Activated T-cell treated with anti-CD3 and anti-CD28 coated beads, Interleukin-2, amount 50 U/mL, for 4 hours (primary cell): ENCODE measurements around the gene ATOH8. TPM values are rescaled to one million over a fixed set of nuclear protein-coding genes. Genes with fewer than 3 reads are reported as not detected.

Experiments used
- ATAC-seq, 2 donors: fragments of 200-7000 bp; cut with Tn5 transposase; one replicate each; pipeline ENCODE4 v1.10.0; 2021
- DNase-seq: peaks from one replicate; pipeline ENCODE4 v3.0.0-alpha.2; 2020
- H3K27me3 Mint-ChIP-seq: one replicate; pipeline ENCODE4 v1.8.0; 2021; ENCODE audit warnings: low read depth, mixed read lengths
- H3K36me3 Mint-ChIP-seq: one replicate; pipeline ENCODE4 v1.8.0; 2022; ENCODE audit warnings: mixed read lengths; ENCODE audit not compliant: insufficient read depth
- H3K4me1 Mint-ChIP-seq: one replicate; pipeline ENCODE4 v1.8.0; 2021; ENCODE audit warnings: low read depth, mixed read lengths
- H3K4me3 Mint-ChIP-seq: one replicate; pipeline ENCODE4 v1.8.0; 2021; ENCODE audit warnings: mild to moderate bottlenecking, moderate library complexity, mixed read lengths
- H3K9me3 Mint-ChIP-seq: one replicate; pipeline ENCODE4 v1.8.0; 2021; ENCODE audit warnings: mixed read lengths
- total RNA-seq, 3 donors: library from RNA; stranded (reverse); gene quantifications; one replicate each; pipeline ENCODE4 v1.2.1, GENCODE V29; 2021

Gene ATOH8
- total RNA-seq, 3 donors from 2014 or later: not detected

- no peaks in the 10 kb centered on the region for H3K36me3 Mint-ChIP-seq
- ATAC-seq (peak; percentile 45 to 53), DNase-seq (peak; percentile 35)
- no peak overlapping the region for H3K4me3 Mint-ChIP-seq
- H3K27me3 Mint-ChIP-seq: peaks cover 69% of the 10 kb centered on the region
- H3K4me1 Mint-ChIP-seq: peaks cover 15% of the 10 kb centered on the region
- H3K9me3 Mint-ChIP-seq: no peaks in the 10 kb centered on the region
Measured at GRCh38 chr2:85750587-85751575, 2.9 kb upstream of the ATOH8 start.

GRCh38 chr2:85751627-85752026 is 2.2 kb upstream of the ATOH8 start:
- Mint-ChIP-seq H3K27me3 (peaks cover 68% of the 10 kb centered on the region), H3K4me3 (no peak overlapping the region), H3K9me3 (no peaks in the 10 kb centered on the region), H3K4me1 (peaks cover 15% of the 10 kb centered on the region), H3K36me3 (no peaks in the 10 kb centered on the region)
- ATAC-seq (no peak), DNase-seq (no peak)

GRCh38 chr2:85753035-85753524 is 711 bp upstream of the ATOH8 start:
- ATAC-seq (no peak), DNase-seq (no peak)
- peaks cover 15% of the 10 kb centered on the region for H3K4me1 Mint-ChIP-seq

GRCh38 chr2:85754313-85755095 is 713 bp downstream of the ATOH8 start:
- H3K9me3 Mint-ChIP-seq: no peaks in the 10 kb centered on the region
- H3K4me1 Mint-ChIP-seq: peaks cover 15% of the 10 kb centered on the region
- H3K36me3 Mint-ChIP-seq: no peaks in the 10 kb centered on the region
- peaks cover 75% of the 10 kb centered on the region for H3K27me3 Mint-ChIP-seq
- DNase-seq (peak; percentile 14), ATAC-seq (peak; percentile 41 to 44)
- peak overlapping the region; percentile 76 for H3K4me3 Mint-ChIP-seq

More at GRCh38 chr2:85753035-85753524, 711 bp upstream of the ATOH8 start:
- H3K36me3 Mint-ChIP-seq: no peaks in the 10 kb centered on the region
- H3K4me3 Mint-ChIP-seq: peak overlapping the region; percentile 29
- H3K27me3 Mint-ChIP-seq: peaks cover 70% of the 10 kb centered on the region
- H3K9me3 Mint-ChIP-seq: no peaks in the 10 kb centered on the region

GRCh38 chr2:85755122-85756027 is 1.6 kb downstream of the ATOH8 start:
- H3K4me3 Mint-ChIP-seq: peak overlapping the region; percentile 76
- H3K4me1 Mint-ChIP-seq: peaks cover 15% of the 10 kb centered on the region
- no peaks in the 10 kb centered on the region for H3K9me3 Mint-ChIP-seq
- peak; percentile 5 to 11 for ATAC-seq
- no peak for DNase-seq
- peaks cover 76% of the 10 kb centered on the region for H3K27me3 Mint-ChIP-seq
- no peaks in the 10 kb centered on the region for H3K36me3 Mint-ChIP-seq

GRCh38 chr2:85756195-85756594 is 2.4 kb downstream of the ATOH8 start:
- H3K27me3 Mint-ChIP-seq: peaks cover 76% of the 10 kb centered on the region
- H3K36me3 Mint-ChIP-seq: no peaks in the 10 kb centered on the region
- peaks cover 15% of the 10 kb centered on the region for H3K4me1 Mint-ChIP-seq
- H3K4me3 Mint-ChIP-seq: no peak overlapping the region
- ATAC-seq (no peak), DNase-seq (no peak)
- no peaks in the 10 kb centered on the region for H3K9me3 Mint-ChIP-seq

GRCh38 chr2:85756822-85757435 is 3.1 kb downstream of the ATOH8 start:
- H3K36me3 Mint-ChIP-seq: no peaks in the 10 kb centered on the region
- no peak overlapping the region for H3K4me3 Mint-ChIP-seq

GRCh38 chr2:85757860-85758259 is 4.1 kb downstream of the ATOH8 start:
- Mint-ChIP-seq H3K27me3 (peaks cover 64% of the 10 kb centered on the region), H3K36me3 (no peaks in the 10 kb centered on the region), H3K4me3 (no peak overlapping the region), H3K9me3 (no peaks in the 10 kb centered on the region), H3K4me1 (peaks cover 15% of the 10 kb centered on the region)
- no peak for DNase-seq
- no peak for ATAC-seq

More at GRCh38 chr2:85756822-85757435, 3.1 kb downstream of the ATOH8 start:
- peaks cover 15% of the 10 kb centered on the region for H3K4me1 Mint-ChIP-seq
- ATAC-seq (no peak), DNase-seq (no peak)
- peaks cover 69% of the 10 kb centered on the region for H3K27me3 Mint-ChIP-seq
- H3K9me3 Mint-ChIP-seq: no peaks in the 10 kb centered on the region

GRCh38 chr2:85758361-85759256 is 4.8 kb downstream of the ATOH8 start:
- ATAC-seq: no peak
- Mint-ChIP-seq H3K27me3 (peaks cover 62% of the 10 kb centered on the region), H3K4me1 (peaks cover 13% of the 10 kb centered on the region), H3K4me3 (no peak overlapping the region), H3K9me3 (no peaks in the 10 kb centered on the region), H3K36me3 (no peaks in the 10 kb centered on the region)
- DNase-seq: no peak

- no peak for DNase-seq
- Mint-ChIP-seq H3K4me1 (peaks cover 13% of the 10 kb centered on the region), H3K9me3 (no peaks in the 10 kb centered on the region), H3K36me3 (no peaks in the 10 kb centered on the region), H3K27me3 (peaks cover 65% of the 10 kb centered on the region), H3K4me3 (no peak overlapping the region)
- no peak for ATAC-seq
Measured at GRCh38 chr2:85759257-85759613, 5.4 kb downstream of the ATOH8 start.

GRCh38 chr2:85760371-85760770 is 6.6 kb downstream of the ATOH8 start:
- no peaks in the 10 kb centered on the region for H3K9me3 Mint-ChIP-seq
- ATAC-seq (no peak), DNase-seq (no peak)
- no peak overlapping the region for H3K4me3 Mint-ChIP-seq
- H3K27me3 Mint-ChIP-seq: peaks cover 68% of the 10 kb centered on the region
- peaks cover 4% of the 10 kb centered on the region for H3K4me1 Mint-ChIP-seq
- H3K36me3 Mint-ChIP-seq: no peaks in the 10 kb centered on the region

GRCh38 chr2:85760872-85761271 is 7.1 kb downstream of the ATOH8 start:
- Mint-ChIP-seq H3K27me3 (peaks cover 68% of the 10 kb centered on the region), H3K9me3 (no peaks in the 10 kb centered on the region), H3K36me3 (no peaks in the 10 kb centered on the region), H3K4me3 (no peak overlapping the region), H3K4me1 (no peaks in the 10 kb centered on the region)
- ATAC-seq (no peak), DNase-seq (no peak)
